Stimulated activated naive CD4-positive, alpha-beta T cell (primary cell): Measurements from ENCODE around the gene MMP14.
"Not testable (repeated sequence)": the region's sequence is repeated elsewhere in the genome, so short reads cannot be mapped to it uniquely, and the experiment has no call there.

Experiments
- DNase-seq, 6 experiments: peaks; one replicate each; lab custom pipeline; 2025; lab: John Stamatoyannopoulos, UW

MMP14 gene

GRCh38 chr14:22836301-22837113 lies at the start of gene MMP14:
MMP14 (plus strand) TSS chr14:22836585; CDS start chr14:22836818, 233 bp downstream.
- no peak for DNase-seq

- DNase-seq = no peak
These were observed 49.7 kb upstream of the MMP14 start for GRCh38 chr14:22786685-22787084.

- DNase-seq = no peak
These were observed 45.1 kb upstream of the MMP14 start for GRCh38 chr14:22791301-22791700.

- DNase-seq = no peak
These were observed 44.2 kb upstream of the MMP14 start for GRCh38 chr14:22792158-22792557.

GRCh38 chr14:22793550-22793949 lies 42.8 kb upstream of the MMP14 start:
- DNase-seq = not testable (repeated sequence)

- no peak for DNase-seq
These were observed 42.4 kb upstream of the MMP14 start for GRCh38 chr14:22793976-22794375.

- DNase-seq = no peak
These were observed 41.8 kb upstream of the MMP14 start for GRCh38 chr14:22794551-22794951.

GRCh38 chr14:22796087-22796707 lies 40.2 kb upstream of the MMP14 start:
- DNase-seq = no peak

- DNase-seq = no peak
These were observed 39.1 kb upstream of the MMP14 start for GRCh38 chr14:22797017-22797917.

- no peak for DNase-seq
These were observed 37.9 kb upstream of the MMP14 start for GRCh38 chr14:22798528-22798927.

- no peak for DNase-seq
These were observed 36.0 kb upstream of the MMP14 start for GRCh38 chr14:22800346-22800745.

GRCh38 chr14:22801716-22802115 lies 34.7 kb upstream of the MMP14 start:
- no peak for DNase-seq

GRCh38 chr14:22802860-22803686 lies 33.3 kb upstream of the MMP14 start:
- no peak for DNase-seq

GRCh38 chr14:22803687-22803974 lies 32.8 kb upstream of the MMP14 start:
- DNase-seq = no peak

GRCh38 chr14:22805235-22805634 lies 31.1 kb upstream of the MMP14 start:
- not testable (repeated sequence) for DNase-seq

GRCh38 chr14:22807432-22808087 lies 28.8 kb upstream of the MMP14 start:
- DNase-seq = no peak

GRCh38 chr14:22808388-22809209 lies 27.8 kb upstream of the MMP14 start:
- no peak for DNase-seq

- DNase-seq = no peak
These were observed 24.7 kb upstream of the MMP14 start for GRCh38 chr14:22811722-22812121.

- DNase-seq = no peak
These were observed 23.6 kb upstream of the MMP14 start for GRCh38 chr14:22812744-22813143.

- DNase-seq = no peak
These were observed 23.2 kb upstream of the MMP14 start for GRCh38 chr14:22813145-22813544.
